Coronary artery (tissue), 2 donors: Measurements from ENCODE around the gene OR5B17.
"Not testable (repeated sequence)": the region's sequence is repeated elsewhere in the genome, so short reads cannot be mapped to it uniquely, and the experiment has no call there.

ENCODE experiments used
- DNase-seq: peaks from one replicate; pipeline ENCODE4 v3.0.0-alpha.2; 2017; ENCODE audit warnings: low spot score
- H3K27ac ChIP-seq, 2 donors: fragments of 200-600 bp; sonication (generic); one replicate each; pipeline ENCODE4 v1.5.1; 2016 to 2019
- H3K4me3 ChIP-seq: fragments of 200-600 bp; sonication (generic); 2 replicates; pipeline ENCODE4 v1.5.1; 2016; ENCODE audit warnings: mild to moderate bottlenecking, moderate library complexity
- TF ChIP-seq, protein P1 (sequence below): fragments of 200-600 bp; sonication (generic); IDR thresholded peaks from one replicate; pipeline ENCODE4 v1.5.1; 2019; ENCODE audit warnings: antibody characterized with exemption

The OR5B17 gene

DNA sequence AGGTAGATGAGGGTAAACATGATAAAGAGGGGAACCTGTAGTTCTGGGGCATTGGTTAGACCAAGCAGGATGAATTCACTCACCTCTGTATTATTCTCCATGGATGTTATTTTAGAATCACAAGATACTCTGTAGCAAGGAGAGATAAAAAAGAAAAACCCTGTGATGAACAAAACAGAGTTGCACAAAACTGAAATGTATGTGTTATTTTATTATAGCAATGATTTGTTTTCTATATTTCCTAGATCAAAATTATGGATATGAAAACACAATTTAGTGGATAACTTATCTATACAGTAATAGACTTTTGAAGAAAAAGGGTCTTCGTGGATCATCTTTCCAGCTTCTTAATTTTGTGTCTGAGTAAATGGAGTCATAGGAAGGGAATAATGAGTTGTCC lies at the start of gene OR5B17:
Gene OR5B17, minus strand, starts transcription at position 101 of the 400 bp plus-strand sequence. Its CDS starts 0 bp downstream, at position 101.
- TF ChIP-seq, protein P1, sequence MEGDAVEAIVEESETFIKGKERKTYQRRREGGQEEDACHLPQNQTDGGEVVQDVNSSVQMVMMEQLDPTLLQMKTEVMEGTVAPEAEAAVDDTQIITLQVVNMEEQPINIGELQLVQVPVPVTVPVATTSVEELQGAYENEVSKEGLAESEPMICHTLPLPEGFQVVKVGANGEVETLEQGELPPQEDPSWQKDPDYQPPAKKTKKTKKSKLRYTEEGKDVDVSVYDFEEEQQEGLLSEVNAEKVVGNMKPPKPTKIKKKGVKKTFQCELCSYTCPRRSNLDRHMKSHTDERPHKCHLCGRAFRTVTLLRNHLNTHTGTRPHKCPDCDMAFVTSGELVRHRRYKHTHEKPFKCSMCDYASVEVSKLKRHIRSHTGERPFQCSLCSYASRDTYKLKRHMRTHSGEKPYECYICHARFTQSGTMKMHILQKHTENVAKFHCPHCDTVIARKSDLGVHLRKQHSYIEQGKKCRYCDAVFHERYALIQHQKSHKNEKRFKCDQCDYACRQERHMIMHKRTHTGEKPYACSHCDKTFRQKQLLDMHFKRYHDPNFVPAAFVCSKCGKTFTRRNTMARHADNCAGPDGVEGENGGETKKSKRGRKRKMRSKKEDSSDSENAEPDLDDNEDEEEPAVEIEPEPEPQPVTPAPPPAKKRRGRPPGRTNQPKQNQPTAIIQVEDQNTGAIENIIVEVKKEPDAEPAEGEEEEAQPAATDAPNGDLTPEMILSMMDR: no peak
- DNase-seq: no peak

GRCh38 chr11:58406774-58407173 lies 47.9 kb upstream of the OR5B17 start, which contains the start of gene OR5B3:
Gene OR5B3 (minus strand): TSS chr11:58406874. CDS start chr11:58403409, 3,465 bp downstream.
- Histone ChIP-seq H3K27ac (no peak within 1 kb of the TSS), H3K4me3 (no peak within 1 kb of the TSS)
- DNase-seq: no peak
- TF ChIP-seq, protein P1: no peak

More for the DNA sequence above, at the start of gene OR5B17:
- Histone ChIP-seq H3K4me3 (no peak within 1 kb of the TSS), H3K27ac (no peak within 1 kb of the TSS)

- DNase-seq, H3K27ac ChIP-seq, H3K4me3 ChIP-seq: not testable (repeated sequence)
These were observed 40.8 kb upstream of the OR5B17 start for GRCh38 chr11:58399622-58400021.

- TF ChIP-seq, protein P1: no peak
- Histone ChIP-seq H3K4me3 (no peak overlapping the region), H3K27ac (no peak overlapping the region)
- no peak for DNase-seq
These were observed 36.7 kb upstream of the OR5B17 start for GRCh38 chr11:58395581-58395980.

- Histone ChIP-seq H3K4me3 (no peak overlapping the region), H3K27ac (no peak overlapping the region)
- no peak for DNase-seq
- TF ChIP-seq, protein P1: no peak
These were observed 35.3 kb upstream of the OR5B17 start for GRCh38 chr11:58394195-58394594.

DNA sequence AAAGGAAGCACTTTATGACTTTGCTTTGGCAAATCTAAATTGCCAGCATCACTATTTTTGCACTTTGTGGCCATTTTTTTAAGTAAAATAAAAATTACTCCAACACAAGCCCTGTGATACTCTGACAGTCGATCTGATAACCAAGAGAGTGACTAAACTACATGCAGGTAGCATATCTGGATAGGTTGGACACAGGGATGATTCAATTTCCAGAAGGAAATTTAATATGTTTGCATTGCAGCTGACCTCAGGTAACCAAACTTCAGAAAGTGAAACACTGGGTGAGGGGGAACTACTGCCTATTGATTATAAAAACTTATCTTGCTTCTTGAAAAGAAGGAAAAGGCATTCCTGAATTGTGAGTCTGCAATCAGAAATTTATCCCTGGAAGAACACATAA lies 33.9 kb upstream of the OR5B17 start:
- Histone ChIP-seq H3K4me3 (no peak overlapping the region), H3K27ac (no peak overlapping the region)
- TF ChIP-seq, protein P1: no peak
- no peak for DNase-seq

DNA sequence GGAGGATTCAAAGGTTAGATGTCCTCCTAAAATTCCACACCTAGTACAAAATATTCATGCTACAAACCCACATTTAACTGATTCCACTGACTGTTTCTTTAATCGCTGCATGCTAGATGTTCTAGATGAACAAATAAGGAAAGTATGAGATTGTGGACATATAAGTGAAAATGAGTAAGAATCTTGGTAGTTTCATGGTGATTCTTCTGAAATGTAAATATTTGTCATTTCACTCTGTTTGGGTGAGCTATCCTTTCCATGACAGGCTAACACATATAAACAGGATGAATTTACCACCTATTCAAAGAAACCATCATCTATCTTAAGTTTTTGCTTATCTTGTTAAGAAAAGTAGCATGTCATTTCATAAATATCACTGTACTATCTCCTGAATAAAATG lies 33.0 kb upstream of the OR5B17 start:
- no peak for DNase-seq
- TF ChIP-seq, protein P1: no peak
- no peak overlapping the region for H3K4me3 ChIP-seq
- no peak overlapping the region for H3K27ac ChIP-seq
